HEK293 (cell line): ENCODE data around the gene ANAPC2.

ENCODE experiments used
- CTCF ChIA-PET: fragments of 350-600 bp; formaldehyde crosslinking; extraction: SDS; loops from one replicate; lab custom pipeline; 2021; ENCODE audit warnings: antibody characterized with exemption; lab: Yijun Ruan, JAX
- POLR2A ChIA-PET: fragments of 300-600 bp; formaldehyde crosslinking; extraction: SDS; loops from one replicate; lab custom pipeline; 2020; ENCODE audit warnings: antibody characterized with exemption, inconsistent platforms; lab: Yijun Ruan, JAX
- H3K27ac ChIP-seq: fragments of 200-500 bp; sonication (Bioruptor generic); 2 replicates; pipeline ENCODE4 v1.5.1; 2014; ENCODE audit warnings: low read depth, low read length, control low read depth, inconsistent platforms; ENCODE audit errors: extremely low read depth
- H3K36me3 ChIP-seq, 2 experiments: fragments of 200-500 bp in 1 of 2; sonication (Bioruptor generic) in 1 of 2; 1 replicate in 1 of 2; 2 replicates in 1 of 2; pipeline ENCODE4 v1.5.1; 2014 to 2017; ENCODE audit warnings: inconsistent platforms in 2 of 2, low read length in 2 of 2; ENCODE audit not compliant: control insufficient read depth in 2 of 2, insufficient read depth in 1 of 2
- H3K4me1 ChIP-seq: fragments of 200-500 bp; sonication (Bioruptor generic); 2 replicates; pipeline ENCODE4 v1.5.1; 2014; ENCODE audit warnings: mild to moderate bottlenecking, low read length, inconsistent platforms; ENCODE audit not compliant: control insufficient read depth, insufficient read depth
- H3K4me3 ChIP-seq: 2 replicates; pipeline ENCODE4 v1.5.1; 2011; ENCODE audit warnings: low read depth, mild to moderate bottlenecking, control low read depth, low read length, moderate library complexity
- H3K9me3 ChIP-seq: fragments of 200-500 bp; sonication (Bioruptor generic); 2 replicates; pipeline ENCODE4 v1.5.1; 2014; ENCODE audit warnings: low read depth, low read length, inconsistent platforms; ENCODE audit not compliant: control insufficient read depth, insufficient read depth
- ATF2 ChIP-seq: fragments of 450-650 bp; formaldehyde crosslinking; IDR thresholded peaks from 2 replicates; pipeline ENCODE4 v1.5.1; 2016; ENCODE audit warnings: missing biosample characterization, missing genetic modification characterization, low read depth
- HOXA7 ChIP-seq: sonication (generic); formaldehyde crosslinking; IDR thresholded peaks from 2 replicates; pipeline ENCODE4 v1.8.1; 2022; ENCODE audit warnings: missing genetic modification reagents, borderline replicate concordance
- KLF1 ChIP-seq: fragments of 450-650 bp; formaldehyde crosslinking; IDR thresholded peaks from 2 replicates; pipeline ENCODE4 v1.5.1; 2016; ENCODE audit warnings: missing biosample characterization, missing genetic modification characterization
- KLF10 ChIP-seq: fragments of 450-650 bp; IDR thresholded peaks from 2 replicates; pipeline ENCODE4 v1.5.1; 2018; ENCODE audit warnings: missing biosample characterization, mild to moderate bottlenecking, missing genetic modification characterization
- OVOL3 ChIP-seq: fragments of 450-650 bp; formaldehyde crosslinking; IDR thresholded peaks from 2 replicates; pipeline ENCODE4 v1.5.1; 2016; ENCODE audit warnings: missing biosample characterization, missing genetic modification characterization
- PATZ1 ChIP-seq: fragments of 450-650 bp; formaldehyde crosslinking; IDR thresholded peaks from 2 replicates; pipeline ENCODE4 v1.5.1; 2016; ENCODE audit warnings: missing biosample characterization, missing genetic modification characterization
- PRDM6 ChIP-seq: fragments of 450-650 bp; formaldehyde crosslinking; IDR thresholded peaks from 2 replicates; pipeline ENCODE4 v1.5.1; 2017; ENCODE audit warnings: missing biosample characterization, missing genetic modification characterization
- SCRT1 ChIP-seq: fragments of 450-650 bp; formaldehyde crosslinking; IDR thresholded peaks from 2 replicates; pipeline ENCODE4 v1.5.1; 2016; ENCODE audit warnings: missing biosample characterization, missing genetic modification characterization, borderline replicate concordance
- YY2 ChIP-seq: fragments of 450-650 bp; formaldehyde crosslinking; IDR thresholded peaks from 2 replicates; pipeline ENCODE4 v1.5.1; 2016; ENCODE audit warnings: missing biosample characterization, missing genetic modification characterization
- ZBTB1 ChIP-seq: fragments of 450-650 bp; formaldehyde crosslinking; IDR thresholded peaks from 2 replicates; pipeline ENCODE4 v1.5.1; 2016; ENCODE audit warnings: missing biosample characterization, missing genetic modification characterization
- ZEB2 ChIP-seq: fragments of 450-650 bp; formaldehyde crosslinking; IDR thresholded peaks from 2 replicates; pipeline ENCODE4 v1.5.1; 2016; ENCODE audit warnings: missing biosample characterization, missing genetic modification characterization
- ZIC2 ChIP-seq: fragments of 450-650 bp; formaldehyde crosslinking; IDR thresholded peaks from 2 replicates; pipeline ENCODE4 v1.5.1; 2016; ENCODE audit warnings: missing biosample characterization, missing genetic modification characterization
- ZNF169 ChIP-seq: fragments of 450-650 bp; formaldehyde crosslinking; IDR thresholded peaks from 2 replicates; pipeline ENCODE4 v1.5.1; 2016; ENCODE audit warnings: missing biosample characterization, missing genetic modification characterization
- ZNF202 ChIP-seq: fragments of 450-650 bp; formaldehyde crosslinking; IDR thresholded peaks from 2 replicates; pipeline ENCODE4 v1.5.1; 2016; ENCODE audit warnings: missing biosample characterization, missing genetic modification characterization, borderline replicate concordance
- ZNF211 ChIP-seq: fragments of 450-650 bp; formaldehyde crosslinking; IDR thresholded peaks from 2 replicates; pipeline ENCODE4 v1.5.1; 2016; ENCODE audit warnings: low read depth, missing biosample characterization, missing genetic modification characterization
- ZNF280D ChIP-seq: fragments of 450-650 bp; formaldehyde crosslinking; IDR thresholded peaks from 2 replicates; pipeline ENCODE4 v1.5.1; 2016; ENCODE audit warnings: missing biosample characterization, missing genetic modification characterization
- ZNF341 ChIP-seq: fragments of 450-650 bp; formaldehyde crosslinking; IDR thresholded peaks from 2 replicates; pipeline ENCODE4; 2016; ENCODE audit warnings: low read depth, missing biosample characterization, missing genetic modification characterization
- ZNF561 ChIP-seq: fragments of 450-650 bp; IDR thresholded peaks from 2 replicates; pipeline ENCODE4 v1.5.1; 2018; ENCODE audit warnings: missing biosample characterization, missing genetic modification characterization, borderline replicate concordance
- ZNF623 ChIP-seq: fragments of 450-650 bp; formaldehyde crosslinking; IDR thresholded peaks from 2 replicates; pipeline ENCODE4 v1.5.1; 2016; ENCODE audit warnings: missing biosample characterization, missing genetic modification characterization
- ZNF629 ChIP-seq: fragments of 450-650 bp; formaldehyde crosslinking; IDR thresholded peaks from 2 replicates; pipeline ENCODE4 v1.5.1; 2017; ENCODE audit warnings: missing biosample characterization, missing genetic modification characterization
- ZNF660 ChIP-seq: fragments of 450-650 bp; IDR thresholded peaks from 2 replicates; pipeline ENCODE4 v1.5.1; 2018; ENCODE audit warnings: missing biosample characterization, mild to moderate bottlenecking, missing genetic modification characterization
- ZNF664 ChIP-seq: fragments of 450-650 bp; formaldehyde crosslinking; IDR thresholded peaks from 2 replicates; pipeline ENCODE4 v1.5.1; 2016; ENCODE audit warnings: missing biosample characterization, missing genetic modification characterization
- ZNF830 ChIP-seq: fragments of 450-650 bp; IDR thresholded peaks from 2 replicates; pipeline ENCODE4 v1.5.0; 2018; ENCODE audit warnings: missing biosample characterization, missing genetic modification characterization, low read depth, mild to moderate bottlenecking, moderate library complexity
- ZNF843 ChIP-seq: fragments of 450-650 bp; formaldehyde crosslinking; IDR thresholded peaks from 2 replicates; pipeline ENCODE4 v1.5.1; 2016; ENCODE audit warnings: missing biosample characterization, missing genetic modification characterization
- ZSCAN30 ChIP-seq: fragments of 450-650 bp; IDR thresholded peaks from 2 replicates; pipeline ENCODE4 v1.5.1; 2018; ENCODE audit warnings: missing biosample characterization, mild to moderate bottlenecking, missing genetic modification characterization, moderate library complexity

ANAPC2 gene

GRCh38 chr9:137130176-137130755, 58.1 kb downstream of the ANAPC2 start:
- ChIA-PET CTCF (interaction anchor here (0.7 to 2.2 kb wide), 13 partner anchors 8 to 107 kb away, joined by 3 to 9 read pairs (median 6); partner anchors contain the start of genes LRRC26 and RNF224), POLR2A (interaction anchor here (0.6 to 4.8 kb wide), 48 partner anchors 9 to 488 kb away, joined by 3 to 53 read pairs (median 6); partner anchors contain the start of genes AJM1, ANAPC2, CYSRT1 and GRIN1)
- peak overlapping the region; percentile 66; the same call in 1 of the 2 replicates for H3K27ac ChIP-seq
- no peaks in the 10 kb centered on the region for H3K9me3 ChIP-seq
- no peaks in the 10 kb centered on the region for H3K36me3 ChIP-seq
- H3K4me3 ChIP-seq, result peak overlapping the region; percentile 88
- H3K4me1 ChIP-seq, result no peaks in the 10 kb centered on the region
- TF ChIP-seq ZIC2, result no peak
- 0 out of 2 replicates have a peak, but pooled peaks have one; percentile 18 for TF ChIP-seq ZNF561 (tag by site-specific recombination)
- no peak for TF ChIP-seq ZNF664 (tag by site-specific recombination)
- no peak for TF ChIP-seq ZNF629 (tag by site-specific recombination)
- no peak for TF ChIP-seq ZNF843
- no peak for TF ChIP-seq ZNF202 (tag by site-specific recombination)
- TF ChIP-seq ZNF169 (tag by site-specific recombination), result no peak
- TF ChIP-seq ATF2 (tag by site-specific recombination), result no peak
- 0 out of 2 replicates have a peak, but pooled peaks have one; percentile 19 for TF ChIP-seq HOXA7 (CRISPR knock-in tag)
- no peak for TF ChIP-seq YY2 (tag by site-specific recombination)
- TF ChIP-seq ZNF660 (tag by site-specific recombination), result 0 out of 2 replicates have a peak, but pooled peaks have one; percentile 26
- TF ChIP-seq PRDM6 (tag by site-specific recombination), result no peak
- TF ChIP-seq SCRT1 (tag by site-specific recombination), result no peak
- no peak for TF ChIP-seq ZNF623 (tag by site-specific recombination)
- TF ChIP-seq ZNF341 (tag by site-specific recombination), result no peak
- no peak for TF ChIP-seq ZNF830 (tag by site-specific recombination)
- TF ChIP-seq, all 188 proteins: peak for 3

- H3K27ac ChIP-seq, result peak overlapping the region; percentile 66
- no peaks in the 10 kb centered on the region for H3K36me3 ChIP-seq
- H3K9me3 ChIP-seq, result no peaks in the 10 kb centered on the region
- H3K4me3 ChIP-seq, result peak overlapping the region; percentile 88
- no peaks in the 10 kb centered on the region for H3K4me1 ChIP-seq
- ChIA-PET POLR2A (interaction anchor here (0.6 to 4.8 kb wide), 47 partner anchors 8 to 489 kb away, joined by 3 to 53 read pairs (median 7); partner anchors contain the start of genes AJM1, ANAPC2, CYSRT1 and GRIN1), CTCF (interaction anchor here (0.7 to 2.2 kb wide), 12 partner anchors 9 to 220 kb away, joined by 3 to 9 read pairs (median 6); partner anchors contain the start of genes LRRC26 and RNF224)
- TF ChIP-seq OVOL3 (tag by site-specific recombination), result no peak
- TF ChIP-seq ZEB2, result peak; percentile 67
- TF ChIP-seq ZNF629 (tag by site-specific recombination), result peak; percentile 27; the same call in 1 of the 2 replicates
- TF ChIP-seq ZSCAN30 (tag by site-specific recombination), result peak; percentile 40; the same call in 1 of the 2 replicates
- peak; percentile 76; the same call in 1 of the 2 replicates for TF ChIP-seq ZNF280D (tag by site-specific recombination)
- peak; percentile 41; the same call in 1 of the 2 replicates for TF ChIP-seq KLF10 (tag by site-specific recombination)
- TF ChIP-seq PATZ1 (tag by site-specific recombination), result peak; percentile 24; the same call in 1 of the 2 replicates
- TF ChIP-seq ZBTB1 (tag by site-specific recombination), result peak; percentile 67; the same call in 1 of the 2 replicates
- TF ChIP-seq ZNF211, result no peak
- peak; percentile 95 for TF ChIP-seq KLF1 (tag by site-specific recombination)
Observed at GRCh38 chr9:137129456-137130175, 58.7 kb downstream of the ANAPC2 start.
